ENCODE results near the gene CDH13.

The CDH13 gene

GRCh38 chr16:83248735-83249463 lies 622.1 kb downstream of the CDH13 start:
- H3K4me3 ChIP-seq (ENCODE audit: low read depth, low read length): no peak overlapping the region
- DNase-seq (ENCODE audit: low read depth): no peak
- TF ChIP-seq, protein P1, sequence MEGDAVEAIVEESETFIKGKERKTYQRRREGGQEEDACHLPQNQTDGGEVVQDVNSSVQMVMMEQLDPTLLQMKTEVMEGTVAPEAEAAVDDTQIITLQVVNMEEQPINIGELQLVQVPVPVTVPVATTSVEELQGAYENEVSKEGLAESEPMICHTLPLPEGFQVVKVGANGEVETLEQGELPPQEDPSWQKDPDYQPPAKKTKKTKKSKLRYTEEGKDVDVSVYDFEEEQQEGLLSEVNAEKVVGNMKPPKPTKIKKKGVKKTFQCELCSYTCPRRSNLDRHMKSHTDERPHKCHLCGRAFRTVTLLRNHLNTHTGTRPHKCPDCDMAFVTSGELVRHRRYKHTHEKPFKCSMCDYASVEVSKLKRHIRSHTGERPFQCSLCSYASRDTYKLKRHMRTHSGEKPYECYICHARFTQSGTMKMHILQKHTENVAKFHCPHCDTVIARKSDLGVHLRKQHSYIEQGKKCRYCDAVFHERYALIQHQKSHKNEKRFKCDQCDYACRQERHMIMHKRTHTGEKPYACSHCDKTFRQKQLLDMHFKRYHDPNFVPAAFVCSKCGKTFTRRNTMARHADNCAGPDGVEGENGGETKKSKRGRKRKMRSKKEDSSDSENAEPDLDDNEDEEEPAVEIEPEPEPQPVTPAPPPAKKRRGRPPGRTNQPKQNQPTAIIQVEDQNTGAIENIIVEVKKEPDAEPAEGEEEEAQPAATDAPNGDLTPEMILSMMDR (IDR thresholded peaks at IDR 0.05; ENCODE audit: control insufficient read depth, extremely low read depth, insufficient read depth): no peak

- H3K4me3 ChIP-seq (ENCODE audit: low read depth, low read length): no peak overlapping the region
- DNase-seq (ENCODE audit: low read depth): no peak
- TF ChIP-seq, protein P1 (IDR thresholded peaks at IDR 0.05; ENCODE audit: control insufficient read depth, extremely low read depth, insufficient read depth): no peak
These were observed 626.8 kb downstream of the CDH13 start for GRCh38 chr16:83253521-83253920.

GRCh38 chr16:83258366-83258928 lies 631.7 kb downstream of the CDH13 start:
- no peak for DNase-seq (ENCODE audit: low read depth)
- TF ChIP-seq, protein P1 (IDR thresholded peaks at IDR 0.05; ENCODE audit: control insufficient read depth, extremely low read depth, insufficient read depth): no peak
- no peak overlapping the region for H3K4me3 ChIP-seq (ENCODE audit: low read depth, low read length)

- no peak overlapping the region for H3K4me3 ChIP-seq (ENCODE audit: low read depth, low read length)
These were observed 640.2 kb downstream of the CDH13 start for GRCh38 chr16:83266848-83267553.

GRCh38 chr16:83268169-83268568 lies 641.4 kb downstream of the CDH13 start:
- DNase-seq (ENCODE audit: low read depth): no peak
- TF ChIP-seq, protein P1 (IDR thresholded peaks at IDR 0.05; ENCODE audit: control insufficient read depth, extremely low read depth, insufficient read depth): no peak
- H3K4me3 ChIP-seq (ENCODE audit: low read depth, low read length): no peak overlapping the region

More at GRCh38 chr16:83266848-83267553, 640.2 kb downstream of the CDH13 start:
- TF ChIP-seq, protein P1 (IDR thresholded peaks at IDR 0.05; ENCODE audit: control insufficient read depth, extremely low read depth, insufficient read depth): no peak
- no peak for DNase-seq (ENCODE audit: low read depth)

- no peak for DNase-seq (ENCODE audit: low read depth)
- TF ChIP-seq, protein P1 (IDR thresholded peaks at IDR 0.05; ENCODE audit: control insufficient read depth, extremely low read depth, insufficient read depth): no peak
- H3K4me3 ChIP-seq (ENCODE audit: low read depth, low read length): no peak overlapping the region
These were observed 642.3 kb downstream of the CDH13 start for GRCh38 chr16:83269048-83269447.

Measured in LNCaP clone FGC (cell line).